Parathyroid adenoma (tissue), 2 donors: ENCODE measurements around the gene NAA60.

Experiments
- H2AFZ ChIP-seq: fragments of 300-600 bp; sonication (generic); one replicate; pipeline ENCODE4 v1.7.0; 2017; ENCODE audit warnings: antibody characterized with exemption, mild to moderate bottlenecking
- H3K27ac ChIP-seq: fragments of 300-600 bp; sonication (generic); one replicate; pipeline ENCODE4 v1.7.0; 2017
- H3K27me3 ChIP-seq: fragments of 300-600 bp; sonication (generic); one replicate; pipeline ENCODE4 v1.7.0; 2017; ENCODE audit warnings: low read length; ENCODE audit not compliant: control insufficient read depth, insufficient read depth
- H3K36me3 ChIP-seq: fragments of 300-600 bp; sonication (generic); one replicate; pipeline ENCODE4 v1.7.0; 2017; ENCODE audit warnings: low read length; ENCODE audit not compliant: control insufficient read depth, insufficient read depth
- H3K4me1 ChIP-seq: fragments of 300-600 bp; sonication (generic); one replicate; pipeline ENCODE4 v1.7.0; 2017; ENCODE audit warnings: control low read depth
- H3K4me2 ChIP-seq: fragments of 300-600 bp; sonication (generic); one replicate; pipeline ENCODE4 v1.7.0; 2017; ENCODE audit warnings: low read length
- H3K4me3 ChIP-seq: fragments of 300-600 bp; sonication (generic); one replicate; pipeline ENCODE4 v1.7.0; 2017; ENCODE audit warnings: low read depth, low read length
- H3K79me2 ChIP-seq: fragments of 300-600 bp; sonication (generic); one replicate; pipeline ENCODE4 v1.7.0; 2017; ENCODE audit warnings: control low read depth
- H3K9ac ChIP-seq: fragments of 300-600 bp; sonication (generic); one replicate; pipeline ENCODE4 v1.7.0; 2017; ENCODE audit warnings: mild to moderate bottlenecking
- H3K9me3 ChIP-seq: fragments of 300-600 bp; sonication (generic); one replicate; pipeline ENCODE4 v1.7.0; 2017; ENCODE audit warnings: low read length; ENCODE audit not compliant: control insufficient read depth
- CTCF ChIP-seq: fragments of 300-600 bp; sonication (generic); IDR thresholded peaks from one replicate; pipeline ENCODE4 v1.7.0; 2017; ENCODE audit warnings: antibody characterized with exemption, mild to moderate bottlenecking
- donor health status: primary hyperparathyroidism.

The NAA60 gene

GRCh38 chr16:3513892-3514583 lies 70.6 kb downstream of the NAA60 start:
- no peak overlapping the region for H3K9ac ChIP-seq
- peaks cover 3% of the 10 kb centered on the region for H3K79me2 ChIP-seq
- no peaks in the 10 kb centered on the region for H3K36me3 ChIP-seq
- no peaks in the 10 kb centered on the region for H3K4me1 ChIP-seq
- no peaks in the 10 kb centered on the region for H3K27me3 ChIP-seq
- H2AFZ ChIP-seq, result no peak overlapping the region
- no peak for TF ChIP-seq CTCF
- no peak overlapping the region for H3K4me3 ChIP-seq
- no peak overlapping the region for H3K4me2 ChIP-seq
- no peaks in the 10 kb centered on the region for H3K9me3 ChIP-seq
- H3K27ac ChIP-seq, result no peak overlapping the region

GRCh38 chr16:3514621-3515020 lies 71.1 kb downstream of the NAA60 start:
- H3K27me3 ChIP-seq, result no peaks in the 10 kb centered on the region
- H2AFZ ChIP-seq, result no peak overlapping the region
- H3K4me3 ChIP-seq, result no peak overlapping the region
- TF ChIP-seq CTCF, result no peak
- no peaks in the 10 kb centered on the region for H3K9me3 ChIP-seq
- no peak overlapping the region for H3K9ac ChIP-seq
- H3K4me2 ChIP-seq, result no peak overlapping the region
- no peak overlapping the region for H3K27ac ChIP-seq
- no peaks in the 10 kb centered on the region for H3K79me2 ChIP-seq
- H3K36me3 ChIP-seq, result no peaks in the 10 kb centered on the region
- no peaks in the 10 kb centered on the region for H3K4me1 ChIP-seq

GRCh38 chr16:3515897-3516296 lies 72.4 kb downstream of the NAA60 start:
- no peak overlapping the region for H3K4me2 ChIP-seq
- no peaks in the 10 kb centered on the region for H3K27me3 ChIP-seq
- H3K4me1 ChIP-seq, result no peaks in the 10 kb centered on the region
- H3K9ac ChIP-seq, result no peak overlapping the region
- no peaks in the 10 kb centered on the region for H3K79me2 ChIP-seq
- no peak overlapping the region for H2AFZ ChIP-seq
- H3K27ac ChIP-seq, result no peak overlapping the region
- TF ChIP-seq CTCF, result no peak
- no peaks in the 10 kb centered on the region for H3K9me3 ChIP-seq
- H3K4me3 ChIP-seq, result no peak overlapping the region
- no peaks in the 10 kb centered on the region for H3K36me3 ChIP-seq

- no peak overlapping the region for H3K4me2 ChIP-seq
- H3K36me3 ChIP-seq, result no peaks in the 10 kb centered on the region
Observed at GRCh38 chr16:3518292-3518985, 75.0 kb downstream of the NAA60 start.

More at GRCh38 chr16:3518292-3518985, 75.0 kb downstream of the NAA60 start:
- no peak for TF ChIP-seq CTCF
- Histone ChIP-seq H3K79me2 (peaks cover 5% of the 10 kb centered on the region), H3K4me1 (no peaks in the 10 kb centered on the region), H3K9me3 (no peaks in the 10 kb centered on the region), H3K27me3 (no peaks in the 10 kb centered on the region), H3K4me3 (no peak overlapping the region), H2AFZ (no peak overlapping the region), H3K9ac (no peak overlapping the region), H3K27ac (no peak overlapping the region)
